ENCODE data around the gene VSTM4.

- TF ChIP-seq POLR2A (IDR thresholded peaks at IDR 0.05; ENCODE audit: low read depth, low read length) (no peak), SPI1 (IDR thresholded peaks at IDR 0.05; ENCODE audit: low read depth, low read length) (no peak), POLR2AphosphoS5 (IDR thresholded peaks at IDR 0.05; ENCODE audit: low read depth, low read length) (no peak)
These were observed 5.5 kb downstream of the VSTM4 start for GRCh38 chr10:49109669-49110340.
